ENCODE results near the gene EFNA5. TPM values are rescaled to one million over a fixed set of nuclear protein-coding genes. Genes with fewer than 3 reads are reported as not detected.

The EFNA5 gene
- polyA plus RNA-seq, 1 donor (not counting 4 experiments of a cell fraction or from before 2014, with no cell fraction given) = 4.8 TPM

DNA sequence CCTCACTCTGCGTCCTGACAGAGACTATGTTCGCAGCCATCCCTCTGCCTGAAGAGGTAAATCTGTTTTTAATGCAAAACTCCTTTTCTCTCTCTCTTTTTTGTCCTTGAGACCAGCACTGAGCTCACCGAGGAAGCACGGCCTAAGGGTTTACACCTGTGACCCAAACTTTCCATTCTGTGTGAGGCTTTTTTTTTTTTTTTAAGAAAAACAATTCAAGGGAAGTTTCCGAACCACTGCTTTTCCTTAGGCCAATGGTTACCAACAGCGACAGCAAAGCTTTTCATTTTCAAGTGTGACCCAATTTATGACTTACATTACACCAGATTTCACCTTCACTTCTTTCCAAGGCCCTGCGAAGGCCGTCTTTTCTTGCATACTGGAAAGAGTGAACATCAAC is 205.9 kb downstream of the EFNA5 start:
- H3K27ac ChIP-seq (ENCODE audit: control insufficient read depth, insufficient read depth, low read length) = no peak overlapping the region
- TF ChIP-seq EZH2 (IDR thresholded peaks at IDR 0.05; ENCODE audit: low read length) = no peak
- TF ChIP-seq, protein P1, sequence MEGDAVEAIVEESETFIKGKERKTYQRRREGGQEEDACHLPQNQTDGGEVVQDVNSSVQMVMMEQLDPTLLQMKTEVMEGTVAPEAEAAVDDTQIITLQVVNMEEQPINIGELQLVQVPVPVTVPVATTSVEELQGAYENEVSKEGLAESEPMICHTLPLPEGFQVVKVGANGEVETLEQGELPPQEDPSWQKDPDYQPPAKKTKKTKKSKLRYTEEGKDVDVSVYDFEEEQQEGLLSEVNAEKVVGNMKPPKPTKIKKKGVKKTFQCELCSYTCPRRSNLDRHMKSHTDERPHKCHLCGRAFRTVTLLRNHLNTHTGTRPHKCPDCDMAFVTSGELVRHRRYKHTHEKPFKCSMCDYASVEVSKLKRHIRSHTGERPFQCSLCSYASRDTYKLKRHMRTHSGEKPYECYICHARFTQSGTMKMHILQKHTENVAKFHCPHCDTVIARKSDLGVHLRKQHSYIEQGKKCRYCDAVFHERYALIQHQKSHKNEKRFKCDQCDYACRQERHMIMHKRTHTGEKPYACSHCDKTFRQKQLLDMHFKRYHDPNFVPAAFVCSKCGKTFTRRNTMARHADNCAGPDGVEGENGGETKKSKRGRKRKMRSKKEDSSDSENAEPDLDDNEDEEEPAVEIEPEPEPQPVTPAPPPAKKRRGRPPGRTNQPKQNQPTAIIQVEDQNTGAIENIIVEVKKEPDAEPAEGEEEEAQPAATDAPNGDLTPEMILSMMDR (optimal IDR thresholded peaks at IDR 0.05 in 1 of 3, IDR thresholded peaks at IDR 0.05 in 1 of 3, conservative IDR thresholded peaks at IDR 0.05 in 1 of 3; ENCODE audit: extremely low read depth in 1 of 3, insufficient read depth in 2 of 3, low read length in 3 of 3) = no peak
- no peaks in the 10 kb centered on the region for H3K9me3 ChIP-seq (ENCODE audit: control insufficient read depth, low read depth, low read length)
- no peaks in the 10 kb centered on the region for H3K27me3 ChIP-seq (ENCODE audit: control insufficient read depth, extremely low read depth, insufficient read depth, low read length)
- H2AFZ ChIP-seq (ENCODE audit: control insufficient read depth, low read length) = no peak overlapping the region
- H3K9me1 ChIP-seq (ENCODE audit: control insufficient read depth, extremely low read depth, insufficient read depth, low read length) = no peaks in the 10 kb centered on the region
- H4K20me1 ChIP-seq (ENCODE audit: control insufficient read depth, extremely low read depth, insufficient read depth, low read length) = no peaks in the 10 kb centered on the region
- no peak overlapping the region for H3K4me3 ChIP-seq (ENCODE audit: control insufficient read depth in 2 of 3, extremely low read depth in 1 of 3, insufficient read depth in 2 of 3, low read depth in 1 of 3, low read length in 3 of 3)
- no peak overlapping the region for H3K4me2 ChIP-seq (ENCODE audit: control insufficient read depth, extremely low read depth, insufficient read depth, low read depth, low read length)
- dilution Hi-C loops (cut with MboI; ENCODE audit: extremely low pct_ligation_motif_present, low sequenced_read_pairs) = no loop called here
- no peak overlapping the region for H3K9ac ChIP-seq (ENCODE audit: control insufficient read depth, extremely low read depth, insufficient read depth, low read length)
- H3K4me1 ChIP-seq (ENCODE audit: control insufficient read depth, extremely low read depth, insufficient read depth, low read length) = peaks cover 66% of the 10 kb centered on the region
- H3K36me3 ChIP-seq (ENCODE audit: control insufficient read depth in 2 of 2, extremely low read depth in 1 of 2, insufficient read depth in 2 of 2, low read length in 2 of 2) = no peaks in the 10 kb centered on the region
- FAIRE-seq (no peak), DNase-seq (ENCODE audit: low read depth, low spot score) (no peak)
- peaks cover 8% of the 10 kb centered on the region for H3K79me2 ChIP-seq (ENCODE audit: control insufficient read depth, insufficient read depth, low read length)

DNA sequence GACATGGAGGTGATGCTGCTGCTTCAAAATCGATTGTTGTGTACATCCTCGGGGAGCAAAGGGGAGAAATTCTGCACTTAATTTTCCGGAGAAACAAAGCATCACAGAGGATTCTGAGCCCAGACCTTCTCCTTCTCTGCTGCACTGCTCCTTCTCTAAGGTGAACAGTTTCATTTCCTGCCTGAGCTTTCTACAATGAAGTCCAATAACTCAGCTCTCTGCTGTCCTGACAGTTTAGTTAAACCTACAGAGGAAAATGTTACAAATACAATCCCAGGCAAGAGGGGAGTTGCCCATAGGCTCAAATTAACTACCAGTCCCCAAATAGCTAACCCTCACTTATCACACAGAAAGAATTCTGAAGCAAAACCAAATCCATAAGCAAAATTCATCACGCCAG is 206.3 kb downstream of the EFNA5 start:
- FAIRE-seq = no peak
- Histone ChIP-seq H3K9me3 (ENCODE audit: control insufficient read depth, low read depth, low read length) (no peaks in the 10 kb centered on the region), H3K4me2 (ENCODE audit: control insufficient read depth, extremely low read depth, insufficient read depth, low read depth, low read length) (no peak overlapping the region), H3K36me3 (ENCODE audit: control insufficient read depth in 2 of 2, extremely low read depth in 1 of 2, insufficient read depth in 2 of 2, low read length in 2 of 2) (no peaks in the 10 kb centered on the region), H3K79me2 (ENCODE audit: control insufficient read depth, insufficient read depth, low read length) (peaks cover 12% of the 10 kb centered on the region), H3K4me3 (ENCODE audit: control insufficient read depth in 2 of 3, extremely low read depth in 1 of 3, insufficient read depth in 2 of 3, low read depth in 1 of 3, low read length in 3 of 3) (no peak overlapping the region), H4K20me1 (ENCODE audit: control insufficient read depth, extremely low read depth, insufficient read depth, low read length) (no peaks in the 10 kb centered on the region), H3K9me1 (ENCODE audit: control insufficient read depth, extremely low read depth, insufficient read depth, low read length) (no peaks in the 10 kb centered on the region), H3K27me3 (ENCODE audit: control insufficient read depth, extremely low read depth, insufficient read depth, low read length) (no peaks in the 10 kb centered on the region), H3K27ac (ENCODE audit: control insufficient read depth, insufficient read depth, low read length) (no peak overlapping the region), H3K9ac (ENCODE audit: control insufficient read depth, extremely low read depth, insufficient read depth, low read length) (no peak overlapping the region), H3K4me1 (ENCODE audit: control insufficient read depth, extremely low read depth, insufficient read depth, low read length) (peaks cover 63% of the 10 kb centered on the region), H2AFZ (ENCODE audit: control insufficient read depth, low read length) (no peak overlapping the region)
- dilution Hi-C loops (cut with MboI; ENCODE audit: extremely low pct_ligation_motif_present, low sequenced_read_pairs) = no loop called here
- TF ChIP-seq, protein P1 (optimal IDR thresholded peaks at IDR 0.05 in 1 of 3, IDR thresholded peaks at IDR 0.05 in 1 of 3, conservative IDR thresholded peaks at IDR 0.05 in 1 of 3; ENCODE audit: extremely low read depth in 1 of 3, insufficient read depth in 2 of 3, low read length in 3 of 3) = no peak
- TF ChIP-seq EZH2 (IDR thresholded peaks at IDR 0.05; ENCODE audit: low read length) = no peak
- DNase-seq (ENCODE audit: low read depth, low spot score) = no peak

All from keratinocyte (primary cell).